CD4-positive, alpha-beta T cell treated with Interleukin-17A for 4 hours (primary cell): ENCODE measurements around the gene WFS1.

Experiments used
- DNase-seq: peaks from one replicate; pipeline ENCODE4 v3.0.0-alpha.2; 2020; ENCODE audit warnings: mixed read lengths

The WFS1 gene

GRCh38 chr4:6235012-6235411 is 34.6 kb upstream of the WFS1 start:
- DNase-seq: no peak

GRCh38 chr4:6235901-6236640 is 33.6 kb upstream of the WFS1 start:
- no peak for DNase-seq

- no peak for DNase-seq
Observed at GRCh38 chr4:6236816-6237390, 32.7 kb upstream of the WFS1 start.

- DNase-seq: no peak
Observed at GRCh38 chr4:6239486-6239885, 30.2 kb upstream of the WFS1 start.

- no peak for DNase-seq
Observed at GRCh38 chr4:6239968-6240367, 29.7 kb upstream of the WFS1 start.

- no peak for DNase-seq
Observed at GRCh38 chr4:6241062-6241845, 28.4 kb upstream of the WFS1 start.

- no peak for DNase-seq
Observed at GRCh38 chr4:6242271-6243029, 27.2 kb upstream of the WFS1 start.

GRCh38 chr4:6245246-6246169 is 24.1 kb upstream of the WFS1 start:
- DNase-seq: no peak

- no peak for DNase-seq
Observed at GRCh38 chr4:6246170-6246634, 23.4 kb upstream of the WFS1 start.

- DNase-seq: no peak
Observed at GRCh38 chr4:6248394-6248793, 21.3 kb upstream of the WFS1 start.

GRCh38 chr4:6250235-6250983 is 19.2 kb upstream of the WFS1 start:
- DNase-seq: peak; percentile 19

GRCh38 chr4:6250984-6251295 is 18.7 kb upstream of the WFS1 start:
- DNase-seq: no peak

- no peak for DNase-seq
Observed at GRCh38 chr4:6251365-6251764, 18.3 kb upstream of the WFS1 start.

- DNase-seq: no peak
Observed at GRCh38 chr4:6252051-6252450, 17.6 kb upstream of the WFS1 start.

GRCh38 chr4:6253111-6253510 is 16.5 kb upstream of the WFS1 start:
- DNase-seq: no peak

GRCh38 chr4:6253961-6254360 is 15.7 kb upstream of the WFS1 start:
- DNase-seq: no peak

- DNase-seq: no peak
Observed at GRCh38 chr4:6256141-6256540, 13.5 kb upstream of the WFS1 start.

GRCh38 chr4:6257247-6258025 is 12.2 kb upstream of the WFS1 start:
- DNase-seq: no peak

GRCh38 chr4:6258026-6258360 is 11.7 kb upstream of the WFS1 start:
- DNase-seq: no peak

GRCh38 chr4:6258741-6259140 is 10.9 kb upstream of the WFS1 start:
- no peak for DNase-seq

- DNase-seq: no peak
Observed at GRCh38 chr4:6259886-6260285, 9.8 kb upstream of the WFS1 start.
